Measurements from ENCODE around the gene EXD3.
"Not testable (repeated sequence)": the region's sequence is repeated elsewhere in the genome, so short reads cannot be mapped to it uniquely, and the experiment has no call there.

The EXD3 gene

GRCh38 chr9:137451264-137452005, 28.5 kb upstream of the EXD3 start:
- not testable (repeated sequence) for H3K9ac ChIP-seq (ENCODE audit: low read length in 2 of 2); H3K27ac ChIP-seq (ENCODE audit: low read length); H3K9me3 ChIP-seq (ENCODE audit: control insufficient read depth in 2 of 2, low read length in 2 of 2); H3K27me3 ChIP-seq (ENCODE audit: control insufficient read depth in 1 of 2, insufficient read depth in 2 of 2, low read length in 2 of 2); H3K36me3 ChIP-seq (ENCODE audit: control insufficient read depth in 2 of 2, insufficient read depth in 2 of 2, low read length in 2 of 2); H3K4me3 ChIP-seq (ENCODE audit: low read length in 2 of 2)
- H3K4me1 ChIP-seq (ENCODE audit: control insufficient read depth, insufficient read depth, low read length): peaks cover 24% of the 10 kb centered on the region

GRCh38 chr9:137450539-137451222, 27.7 kb upstream of the EXD3 start:
- not testable (repeated sequence) for H3K9ac ChIP-seq (ENCODE audit: low read length in 2 of 2); H3K36me3 ChIP-seq (ENCODE audit: control insufficient read depth in 2 of 2, insufficient read depth in 2 of 2, low read length in 2 of 2); H3K9me3 ChIP-seq (ENCODE audit: control insufficient read depth in 2 of 2, low read length in 2 of 2); H3K27ac ChIP-seq (ENCODE audit: low read length); H3K4me3 ChIP-seq (ENCODE audit: low read length in 2 of 2); H3K27me3 ChIP-seq (ENCODE audit: control insufficient read depth in 1 of 2, insufficient read depth in 2 of 2, low read length in 2 of 2)
- peaks cover 24% of the 10 kb centered on the region for H3K4me1 ChIP-seq (ENCODE audit: control insufficient read depth, insufficient read depth, low read length)

GRCh38 chr9:137449931-137450538, 27.1 kb upstream of the EXD3 start:
- Histone ChIP-seq H3K9ac (ENCODE audit: low read length in 2 of 2) (no peak overlapping the region), H3K4me3 (ENCODE audit: low read length in 2 of 2) (no peak overlapping the region), H3K27ac (ENCODE audit: low read length) (no peak overlapping the region), H3K27me3 (ENCODE audit: control insufficient read depth in 1 of 2, insufficient read depth in 2 of 2, low read length in 2 of 2) (peaks cover 4 to 6% of the 10 kb centered on the region in 2 donors), H3K4me1 (ENCODE audit: control insufficient read depth, insufficient read depth, low read length) (peaks cover 21% of the 10 kb centered on the region), H3K36me3 (ENCODE audit: control insufficient read depth in 2 of 2, insufficient read depth in 2 of 2, low read length in 2 of 2) (peaks cover 0 to 2% of the 10 kb centered on the region in 2 donors), H3K9me3 (ENCODE audit: control insufficient read depth in 2 of 2, low read length in 2 of 2) (no peaks in the 10 kb centered on the region)

GRCh38 chr9:137449081-137449844, 26.3 kb upstream of the EXD3 start:
- Histone ChIP-seq H3K9me3 (ENCODE audit: control insufficient read depth in 2 of 2, low read length in 2 of 2) (no peaks in the 10 kb centered on the region), H3K9ac (ENCODE audit: low read length in 2 of 2) (no peak overlapping the region), H3K36me3 (ENCODE audit: control insufficient read depth in 2 of 2, insufficient read depth in 2 of 2, low read length in 2 of 2) (peaks cover 0 to 2% of the 10 kb centered on the region in 2 donors), H3K4me1 (ENCODE audit: control insufficient read depth, insufficient read depth, low read length) (peaks cover 13% of the 10 kb centered on the region), H3K4me3 (ENCODE audit: low read length in 2 of 2) (no peak overlapping the region), H3K27me3 (ENCODE audit: control insufficient read depth in 1 of 2, insufficient read depth in 2 of 2, low read length in 2 of 2) (peaks cover 4 to 9% of the 10 kb centered on the region in 2 donors), H3K27ac (ENCODE audit: low read length) (no peak overlapping the region)

GRCh38 chr9:137448602-137448962, 25.6 kb upstream of the EXD3 start:
- peaks cover 0 to 2% of the 10 kb centered on the region in 2 donors for H3K36me3 ChIP-seq (ENCODE audit: control insufficient read depth in 2 of 2, insufficient read depth in 2 of 2, low read length in 2 of 2)
- H3K9me3 ChIP-seq (ENCODE audit: control insufficient read depth in 2 of 2, low read length in 2 of 2): no peaks in the 10 kb centered on the region
- no peak overlapping the region for H3K9ac ChIP-seq (ENCODE audit: low read length in 2 of 2)
- H3K4me1 ChIP-seq (ENCODE audit: control insufficient read depth, insufficient read depth, low read length): peaks cover 10% of the 10 kb centered on the region
- H3K27me3 ChIP-seq (ENCODE audit: control insufficient read depth in 1 of 2, insufficient read depth in 2 of 2, low read length in 2 of 2): peaks cover 4 to 10% of the 10 kb centered on the region in 2 donors
- no peak overlapping the region for H3K4me3 ChIP-seq (ENCODE audit: low read length in 2 of 2)
- no peak overlapping the region for H3K27ac ChIP-seq (ENCODE audit: low read length)

- Histone ChIP-seq H3K4me3 (ENCODE audit: low read length in 2 of 2) (no peak overlapping the region), H3K27me3 (ENCODE audit: control insufficient read depth in 1 of 2, insufficient read depth in 2 of 2, low read length in 2 of 2) (peaks cover 4 to 10% of the 10 kb centered on the region in 2 donors), H3K9me3 (ENCODE audit: control insufficient read depth in 2 of 2, low read length in 2 of 2) (no peaks in the 10 kb centered on the region), H3K27ac (ENCODE audit: low read length) (no peak overlapping the region), H3K36me3 (ENCODE audit: control insufficient read depth in 2 of 2, insufficient read depth in 2 of 2, low read length in 2 of 2) (peaks cover 0 to 2% of the 10 kb centered on the region in 2 donors), H3K9ac (ENCODE audit: low read length in 2 of 2) (no peak overlapping the region), H3K4me1 (ENCODE audit: control insufficient read depth, insufficient read depth, low read length) (peaks cover 4% of the 10 kb centered on the region)
Observed at GRCh38 chr9:137447722-137448601, 25.0 kb upstream of the EXD3 start.

GRCh38 chr9:137446851-137447471, 24.0 kb upstream of the EXD3 start:
- Histone ChIP-seq H3K9ac (ENCODE audit: low read length in 2 of 2) (no peak overlapping the region), H3K36me3 (ENCODE audit: control insufficient read depth in 2 of 2, insufficient read depth in 2 of 2, low read length in 2 of 2) (peaks cover 0 to 2% of the 10 kb centered on the region in 2 donors), H3K9me3 (ENCODE audit: control insufficient read depth in 2 of 2, low read length in 2 of 2) (peaks cover 0 to 2% of the 10 kb centered on the region in 2 donors), H3K4me3 (ENCODE audit: low read length in 2 of 2) (no peak overlapping the region), H3K27me3 (ENCODE audit: control insufficient read depth in 1 of 2, insufficient read depth in 2 of 2, low read length in 2 of 2) (peaks cover 10 to 11% of the 10 kb centered on the region in 2 donors), H3K4me1 (ENCODE audit: control insufficient read depth, insufficient read depth, low read length) (peaks cover 4% of the 10 kb centered on the region), H3K27ac (ENCODE audit: low read length) (no peak overlapping the region)

GRCh38 chr9:137445930-137446431, 23.0 kb upstream of the EXD3 start:
- Histone ChIP-seq H3K27ac (ENCODE audit: low read length) (no peak overlapping the region), H3K9ac (ENCODE audit: low read length in 2 of 2) (no peak overlapping the region)

GRCh38 chr9:137445275-137445807, 22.4 kb upstream of the EXD3 start:
- Histone ChIP-seq H3K9me3 (ENCODE audit: control insufficient read depth in 2 of 2, low read length in 2 of 2) (peaks cover 0 to 2% of the 10 kb centered on the region in 2 donors), H3K27ac (ENCODE audit: low read length) (no peak overlapping the region), H3K27me3 (ENCODE audit: control insufficient read depth in 1 of 2, insufficient read depth in 2 of 2, low read length in 2 of 2) (peaks cover 10 to 17% of the 10 kb centered on the region in 2 donors), H3K9ac (ENCODE audit: low read length in 2 of 2) (no peak overlapping the region), H3K4me3 (ENCODE audit: low read length in 2 of 2) (no peak overlapping the region), H3K36me3 (ENCODE audit: control insufficient read depth in 2 of 2, insufficient read depth in 2 of 2, low read length in 2 of 2) (peaks cover 0 to 2% of the 10 kb centered on the region in 2 donors), H3K4me1 (ENCODE audit: control insufficient read depth, insufficient read depth, low read length) (peaks cover 4% of the 10 kb centered on the region)

More at GRCh38 chr9:137445930-137446431, 23.0 kb upstream of the EXD3 start:
- Histone ChIP-seq H3K27me3 (ENCODE audit: control insufficient read depth in 1 of 2, insufficient read depth in 2 of 2, low read length in 2 of 2) (peaks cover 10 to 17% of the 10 kb centered on the region in 2 donors), H3K9me3 (ENCODE audit: control insufficient read depth in 2 of 2, low read length in 2 of 2) (peaks cover 0 to 2% of the 10 kb centered on the region in 2 donors), H3K36me3 (ENCODE audit: control insufficient read depth in 2 of 2, insufficient read depth in 2 of 2, low read length in 2 of 2) (peaks cover 0 to 2% of the 10 kb centered on the region in 2 donors), H3K4me3 (ENCODE audit: low read length in 2 of 2) (no peak overlapping the region), H3K4me1 (ENCODE audit: control insufficient read depth, insufficient read depth, low read length) (peaks cover 4% of the 10 kb centered on the region)
